Measurements from ENCODE around the gene SLC44A1.

SLC44A1 gene

DNA sequence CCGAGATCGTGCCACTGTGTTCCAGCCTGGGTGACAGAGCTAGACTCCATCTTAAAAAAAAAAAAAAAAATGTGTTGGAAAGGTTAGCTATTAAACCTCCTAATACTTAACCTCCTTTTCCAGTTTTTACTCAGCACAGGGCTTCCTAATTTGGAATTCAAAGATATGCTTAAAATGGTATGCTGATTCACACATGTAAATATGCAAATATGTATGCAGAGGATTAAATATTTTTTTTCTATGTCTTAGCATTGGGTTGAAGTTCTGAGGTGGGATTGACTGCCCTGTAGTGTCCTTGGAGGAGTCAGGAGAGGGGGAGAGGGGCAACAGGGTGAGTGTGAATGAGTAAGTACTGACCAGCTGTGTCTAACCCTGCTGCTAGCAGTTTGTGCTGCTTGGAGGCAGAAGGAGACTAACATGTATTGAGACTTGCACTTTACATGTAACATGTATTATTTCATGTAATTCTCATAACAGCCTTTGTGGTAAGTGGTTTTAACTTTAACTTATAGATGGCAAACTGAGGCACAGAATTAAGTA is 63.2 kb downstream of the SLC44A1 start:
- no peak for DNase-seq

- no peak for DNase-seq
Measured at GRCh38 chr9:105308461-105309341, 64.2 kb downstream of the SLC44A1 start.

DNA sequence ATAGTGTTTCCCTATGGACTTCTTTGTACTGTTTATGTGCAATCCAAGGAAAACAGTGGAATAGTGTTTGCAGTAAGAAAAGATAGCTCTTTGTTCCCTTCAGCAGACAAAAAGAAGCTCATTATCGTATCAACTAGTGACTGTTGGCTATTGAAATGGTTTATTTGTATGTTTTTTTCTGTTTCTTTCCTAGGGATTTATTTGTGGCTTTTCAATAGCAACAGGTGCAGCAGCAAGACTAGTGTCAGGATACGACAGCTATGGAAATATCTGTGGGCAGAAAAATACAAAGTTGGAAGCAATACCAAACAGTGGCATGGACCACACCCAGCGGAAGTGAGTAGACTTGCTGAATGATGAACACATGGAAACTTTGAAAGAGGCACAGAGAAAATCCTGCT is 65.1 kb downstream of the SLC44A1 start:
- DNase-seq = no peak

DNA sequence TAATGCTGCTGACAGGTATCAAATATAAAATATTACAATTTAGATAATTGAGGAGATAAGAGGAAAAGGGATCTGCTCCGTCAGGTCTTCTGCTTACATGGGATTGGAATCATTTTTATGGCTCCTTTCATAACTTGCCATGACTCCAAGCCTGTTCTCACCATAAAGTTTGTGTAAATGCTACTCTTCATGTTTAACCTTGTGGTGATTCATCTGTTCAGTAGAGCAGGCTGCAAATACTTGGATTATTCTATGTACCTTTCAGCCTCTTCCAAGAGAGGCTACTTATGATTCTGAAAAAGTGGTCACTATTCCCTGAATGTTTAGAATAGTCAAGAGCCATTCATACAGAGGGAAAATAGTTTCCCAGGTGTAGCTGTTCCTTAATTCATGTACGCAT is 66.9 kb downstream of the SLC44A1 start:
- DNase-seq = no peak

GRCh38 chr9:105313238-105313637 is 68.8 kb downstream of the SLC44A1 start:
- no peak for DNase-seq

DNA sequence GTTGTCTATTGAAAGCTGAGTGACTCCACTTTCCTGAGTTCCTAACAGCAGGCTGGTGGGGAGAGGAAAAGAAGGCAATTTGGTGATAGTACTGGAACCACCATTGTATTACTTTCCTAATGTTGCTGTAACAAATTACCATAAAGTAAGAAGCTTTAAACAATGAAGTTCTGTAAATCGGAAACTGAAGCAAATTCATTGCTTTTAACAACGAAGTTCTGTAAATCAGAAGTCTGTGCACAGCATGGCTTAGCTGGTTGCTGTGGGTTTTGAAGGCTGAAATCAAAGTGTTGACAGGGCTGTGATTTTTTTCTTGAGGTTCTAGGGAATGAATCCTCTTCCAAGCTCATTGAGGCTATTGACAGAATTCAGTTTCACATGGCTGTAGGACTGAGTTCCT is 72.3 kb downstream of the SLC44A1 start:
- DNase-seq = no peak

- DNase-seq = no peak
Measured at GRCh38 chr9:105318729-105319191, 74.3 kb downstream of the SLC44A1 start.

GRCh38 chr9:105319202-105319813 is 74.9 kb downstream of the SLC44A1 start:
- no peak for DNase-seq

- no peak for DNase-seq
Measured at GRCh38 chr9:105320568-105320967, 76.1 kb downstream of the SLC44A1 start.

DNA sequence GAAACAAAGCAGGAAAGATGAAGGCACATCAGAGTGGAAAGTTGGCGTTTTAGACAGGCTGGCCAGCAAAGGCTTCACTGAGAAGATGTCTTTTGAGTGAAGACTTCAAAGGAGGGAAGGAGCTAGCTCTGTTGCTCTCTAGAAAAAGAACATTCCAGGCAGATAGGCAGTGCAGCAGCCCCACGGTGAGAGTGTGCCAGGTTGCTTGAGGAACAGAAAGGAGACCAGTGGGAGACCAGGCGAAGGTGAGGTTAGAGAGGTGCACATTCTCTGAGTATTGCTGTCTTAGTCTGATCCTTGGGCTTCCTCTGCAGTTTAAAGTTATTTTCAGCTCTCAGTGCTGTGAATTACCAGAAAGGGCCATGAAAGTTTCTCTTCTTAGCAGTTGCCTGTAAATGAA is 83.8 kb downstream of the SLC44A1 start:
- no peak for DNase-seq

DNA sequence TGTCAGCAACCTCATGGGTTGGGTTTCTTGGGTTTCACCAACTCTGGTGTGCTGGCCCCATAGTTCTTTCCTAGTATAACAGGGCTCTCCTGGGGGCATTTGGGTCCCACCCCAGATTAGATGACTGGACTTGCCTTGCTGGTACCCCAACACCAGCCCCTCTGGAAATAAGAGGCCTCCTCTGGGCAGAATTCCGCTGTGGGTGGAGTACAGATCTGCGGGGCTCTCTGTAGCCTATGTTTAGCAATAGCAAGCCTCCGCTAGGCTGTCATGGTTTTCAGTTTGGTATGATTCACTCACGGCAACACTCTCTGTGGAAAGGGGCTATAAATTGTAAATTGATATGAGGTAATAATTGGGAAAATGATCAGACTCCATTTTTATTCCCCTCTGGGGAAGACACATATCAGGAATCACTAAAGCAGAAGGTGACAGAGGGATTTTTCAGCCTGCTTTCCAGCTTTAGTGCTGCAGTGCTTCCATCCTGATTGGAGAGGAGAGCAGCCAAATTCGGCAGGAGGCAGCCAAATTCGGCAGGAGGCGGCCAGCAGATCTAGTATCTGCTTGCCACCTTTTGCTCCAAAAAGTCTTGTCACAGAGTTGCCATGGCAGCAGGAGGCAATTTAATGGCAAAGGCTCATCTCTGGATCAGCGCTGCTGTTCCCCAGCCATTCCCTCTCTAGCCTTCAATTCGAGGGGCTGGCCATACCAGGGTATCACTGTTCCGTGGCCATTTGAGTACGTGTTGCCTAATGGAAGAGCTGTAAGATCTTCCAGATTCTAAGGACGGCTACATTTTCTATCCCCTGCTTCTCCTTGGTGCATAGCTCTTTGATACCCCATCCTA is 84.6 kb downstream of the SLC44A1 start:
- DNase-seq = no peak

DNA sequence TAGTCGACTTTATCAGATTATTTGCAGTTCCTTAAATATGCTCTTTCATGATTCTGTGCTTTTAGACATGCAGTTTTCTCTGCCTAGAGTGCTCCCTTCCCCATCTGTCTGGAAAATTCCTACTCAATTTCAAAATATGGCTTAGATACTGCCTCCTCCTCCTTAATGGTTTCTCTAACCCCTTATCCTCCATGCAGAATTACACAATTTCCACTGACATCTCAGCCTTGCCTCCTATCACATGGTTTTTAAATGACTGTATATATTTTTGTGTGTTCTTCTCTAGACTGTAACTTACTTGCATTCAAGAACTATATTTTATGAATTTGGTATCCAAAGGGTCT is 85.2 kb downstream of the SLC44A1 start:
- no peak for DNase-seq

- no peak for DNase-seq
Measured at GRCh38 chr9:105330201-105330600, 85.8 kb downstream of the SLC44A1 start.

GRCh38 chr9:105330755-105331154 is 86.3 kb downstream of the SLC44A1 start:
- DNase-seq = no peak

DNA sequence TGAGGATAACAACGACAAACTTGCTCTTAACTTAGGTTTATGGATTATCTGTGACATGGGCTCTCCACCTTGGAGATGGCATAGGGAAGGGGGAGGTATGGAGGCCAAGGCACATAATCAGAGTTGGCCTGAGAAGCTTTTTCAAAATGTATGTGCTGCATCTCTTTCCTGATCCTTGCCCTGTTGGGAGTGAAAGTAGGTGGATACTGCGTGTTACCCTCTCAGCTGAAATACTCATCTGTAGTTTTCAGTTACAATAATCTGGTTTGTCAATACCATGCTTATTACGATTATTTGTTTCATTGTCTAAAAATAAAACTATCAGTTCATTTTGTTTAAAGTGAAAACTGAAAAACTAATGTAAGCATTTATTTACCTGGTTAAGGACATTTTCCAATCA is 86.7 kb downstream of the SLC44A1 start:
- DNase-seq = no peak

DNA sequence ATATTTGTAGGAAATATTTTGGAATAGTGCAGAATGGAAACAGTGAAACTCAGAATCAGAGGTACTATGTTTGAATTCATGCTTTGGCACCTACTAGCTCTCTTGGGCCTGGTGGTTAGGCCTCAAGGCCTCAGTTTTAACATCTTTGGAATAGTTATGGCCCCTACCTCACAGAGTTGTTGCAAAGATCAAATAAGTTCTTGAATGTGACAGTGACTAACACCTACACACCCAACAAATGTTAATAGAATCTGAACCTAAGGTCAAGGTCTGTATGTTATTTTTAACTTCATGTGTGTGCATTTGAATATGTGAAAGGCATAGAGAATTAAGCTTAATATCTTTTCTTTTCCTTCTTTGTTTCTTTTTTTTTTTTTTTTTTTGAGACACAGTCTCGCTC is 87.3 kb downstream of the SLC44A1 start:
- DNase-seq = no peak

- DNase-seq = no peak
Measured at GRCh38 chr9:105332471-105332870, 88.0 kb downstream of the SLC44A1 start.

GRCh38 chr9:105333076-105333475 is 88.6 kb downstream of the SLC44A1 start:
- no peak for DNase-seq

- DNase-seq = no peak
Measured at GRCh38 chr9:105333811-105334210, 89.4 kb downstream of the SLC44A1 start.

DNA sequence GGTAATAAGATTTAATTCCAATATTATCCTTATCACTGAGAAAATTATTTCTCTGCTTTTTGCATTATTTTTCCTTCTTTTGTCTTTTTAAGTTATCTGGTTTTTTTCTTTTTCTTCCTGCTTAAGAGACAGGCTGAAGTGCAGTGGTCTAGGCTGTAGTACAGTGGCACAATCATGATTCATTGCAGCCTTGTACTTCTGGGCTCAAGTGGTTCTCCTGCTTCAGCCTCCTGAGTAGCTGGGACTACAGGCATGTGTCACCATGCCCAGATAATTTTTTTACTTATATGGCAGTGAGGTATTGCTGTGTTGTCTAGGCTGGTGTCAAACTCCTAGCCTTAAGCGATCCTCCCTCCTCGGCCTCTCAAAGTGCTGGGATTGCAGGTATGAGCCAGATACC is 93.9 kb downstream of the SLC44A1 start:
- no peak for DNase-seq

- no peak for DNase-seq
Measured at GRCh38 chr9:105339849-105340248, 95.4 kb downstream of the SLC44A1 start.

GRCh38 chr9:105341434-105342146 is 97.1 kb downstream of the SLC44A1 start:
- no peak for DNase-seq

DNA sequence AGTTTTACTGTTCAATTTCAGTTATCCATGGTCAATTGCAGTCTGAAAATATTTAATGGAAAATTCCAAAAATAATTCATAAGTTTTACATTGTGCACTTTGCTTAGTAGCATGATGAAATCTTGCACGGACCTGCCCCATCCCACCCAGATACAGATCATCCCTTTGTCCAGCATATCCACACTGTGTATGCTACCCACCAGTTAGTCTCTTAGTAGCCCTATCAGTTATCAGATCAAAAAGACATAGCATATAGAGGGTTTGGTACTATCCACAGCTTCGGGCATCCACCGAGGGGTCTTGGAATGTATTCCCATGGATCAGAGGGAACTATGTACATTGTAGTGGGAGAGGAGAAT is 97.7 kb downstream of the SLC44A1 start:
- DNase-seq = no peak
